K562 (cell line): Measurements from ENCODE around the gene CTPS1. TPM values are rescaled to one million over a fixed set of nuclear protein-coding genes. Genes with fewer than 3 reads are reported as not detected.

ENCODE experiments used
- FOXP4 ChIP-seq: sonication (generic); formaldehyde crosslinking; IDR thresholded peaks from 2 replicates; pipeline ENCODE4 v1.8.0; 2022; ENCODE audit warnings: mild to moderate bottlenecking, missing genetic modification reagents, borderline replicate concordance
- KLF13 ChIP-seq: fragments of 450-650 bp; IDR thresholded peaks from 2 replicates; pipeline ENCODE4 v1.6.1; 2016; ENCODE audit warnings: missing genetic modification characterization, low read depth, mild to moderate bottlenecking, missing compliant biosample characterization, moderate library complexity, borderline replicate concordance
- MAX ChIP-seq: sonication (generic); formaldehyde crosslinking; IDR thresholded peaks from 2 replicates; pipeline ENCODE4 v1.9.0; 2022; ENCODE audit warnings: mild to moderate bottlenecking, missing genetic modification reagents
- NBN ChIP-seq: fragments of 450-650 bp; IDR thresholded peaks from 2 replicates; pipeline ENCODE4 v1.6.1; 2016; ENCODE audit warnings: low read depth, mild to moderate bottlenecking
- NR2C1 ChIP-seq, 2 experiments: fragments of 450-650 bp; IDR thresholded peaks; 2 replicates each; pipeline ENCODE4 v1.6.1; 2017; ENCODE audit warnings: mild to moderate bottlenecking in 2 of 2, antibody characterized with exemption in 1 of 2, inconsistent platforms in 1 of 2, missing compliant biosample characterization in 1 of 2, missing genetic modification characterization in 1 of 2
- PHF8 ChIP-seq: fragments of 200-600 bp; sonication (generic); IDR thresholded peaks from 2 replicates; pipeline ENCODE4 v1.6.1; 2012; ENCODE audit warnings: mixed run types, mild to moderate bottlenecking, inconsistent platforms, low read length, moderate library complexity, borderline replicate concordance
- RCOR1 ChIP-seq, 2 experiments: IDR thresholded peaks; 2 replicates each; pipeline ENCODE4 v1.6.1; 2012; ENCODE audit warnings: low read depth in 2 of 2, low read length in 2 of 2, borderline replicate concordance in 1 of 2, improper control_type of control experiment in 1 of 2
- ZNF518B ChIP-seq: fragments of 250-450 bp; sonication (Bioruptor Pico); IDR thresholded peaks from 2 replicates; pipeline ENCODE4 v1.5.0; 2021; ENCODE audit warnings: mild to moderate bottlenecking, moderate library complexity
- ZNF668 ChIP-seq: fragments of 250-450 bp; sonication (Bioruptor Pico); IDR thresholded peaks from 2 replicates; pipeline ENCODE4 v1.8.0; 2022; ENCODE audit warnings: mild to moderate bottlenecking, inconsistent platforms
- ZNF766 ChIP-seq: fragments of 200-800 bp; sonication (Bioruptor generic); conservative IDR thresholded peaks from 2 replicates; pipeline ENCODE4 v1.6.1; 2016; ENCODE audit warnings: missing genetic modification characterization, missing compliant biosample characterization
- polyA plus RNA-seq, 8 experiments: library from polyadenylated mRNA; depleted of rRNA in 4 of 8; stranded (reverse) in 5 of 8; unstranded in 3 of 8; fragments of >200 nt; fragmentation: Nextera tagmentation in 2 of 8; fragmentation: Illumina TruSeq in 1 of 8; extraction: Ambion mirVana in 2 of 8; extraction: Trizol in 1 of 8; gene quantifications; 2 replicates each; pipeline versions ENCODE4 v1.2.1 to v1.2.3, GENCODE V29; 2011 to 2014; ENCODE audit warnings: inconsistent platforms in 1 of 8, missing spikeins in 1 of 8
- total RNA-seq, 7 experiments: library from RNA; depleted of rRNA in 6 of 7; stranded (reverse); fragments of >200 nt in 6 of 7; fragmentation: Illumina TruSeq in 2 of 7; extraction: Trizol in 2 of 7; gene quantifications; 2 replicates each; pipeline versions ENCODE4 v1.2.1 to v1.2.3, GENCODE V29; 2011 to 2021; ENCODE audit warnings: low replicate concordance in 1 of 7
- TF ChIP-seq, protein P1 (sequence below), 2 experiments: IDR thresholded peaks; 2 replicates each; pipeline ENCODE4 v1.6.1; 2012; ENCODE audit warnings: improper control_type of control experiment in 2 of 2, low read depth in 2 of 2, low read length in 2 of 2, borderline replicate concordance in 1 of 2
- TF ChIP-seq, protein P2 (sequence below), 2 experiments: fragments of 450-650 bp; conservative IDR thresholded peaks; 2 replicates each; pipeline ENCODE4 v1.6.1; 2017; ENCODE audit warnings: mild to moderate bottlenecking in 2 of 2, moderate library complexity in 2 of 2

The CTPS1 gene
- total and polyA plus RNA-seq, 9 of the 15 experiments (the other 6 are each of a cell fraction or from before 2014, with no cell fraction given): 44.4 to 164 (median 87.7) TPM

DNA sequence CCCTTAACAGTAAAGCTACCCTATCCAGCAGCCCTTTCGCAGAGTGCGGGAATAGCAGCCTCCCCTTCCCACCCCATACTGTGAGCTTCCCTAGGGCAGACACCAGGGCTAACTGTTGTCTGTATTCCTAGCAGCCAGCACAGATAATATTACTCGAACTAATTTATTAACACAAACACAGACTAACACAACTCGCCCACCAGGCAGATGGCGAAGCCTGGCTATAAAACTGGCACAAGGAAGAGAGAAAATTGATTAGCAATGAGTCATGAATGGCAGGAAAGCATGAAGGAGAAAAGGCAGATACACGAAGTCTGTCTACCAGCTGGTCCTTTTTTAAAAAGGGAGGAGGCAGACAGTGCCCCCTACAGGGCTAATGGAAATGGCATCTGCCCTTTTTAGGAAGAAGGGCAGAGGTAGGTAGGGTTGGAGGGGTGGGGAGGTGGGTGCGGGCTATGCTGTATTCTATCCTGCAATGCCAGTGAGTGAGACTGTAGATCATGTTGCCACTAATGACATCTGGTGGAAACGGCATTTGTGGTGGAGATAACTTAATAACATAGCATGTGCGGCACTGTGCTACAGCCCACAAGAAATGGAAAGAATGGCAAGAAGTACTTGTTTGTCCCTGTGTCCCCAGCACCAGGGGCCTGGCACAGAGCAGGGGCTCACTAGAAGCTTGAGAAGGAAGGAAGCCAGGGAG is 30.6 kb upstream of the CTPS1 start (continued):
- TF ChIP-seq, protein P1, sequence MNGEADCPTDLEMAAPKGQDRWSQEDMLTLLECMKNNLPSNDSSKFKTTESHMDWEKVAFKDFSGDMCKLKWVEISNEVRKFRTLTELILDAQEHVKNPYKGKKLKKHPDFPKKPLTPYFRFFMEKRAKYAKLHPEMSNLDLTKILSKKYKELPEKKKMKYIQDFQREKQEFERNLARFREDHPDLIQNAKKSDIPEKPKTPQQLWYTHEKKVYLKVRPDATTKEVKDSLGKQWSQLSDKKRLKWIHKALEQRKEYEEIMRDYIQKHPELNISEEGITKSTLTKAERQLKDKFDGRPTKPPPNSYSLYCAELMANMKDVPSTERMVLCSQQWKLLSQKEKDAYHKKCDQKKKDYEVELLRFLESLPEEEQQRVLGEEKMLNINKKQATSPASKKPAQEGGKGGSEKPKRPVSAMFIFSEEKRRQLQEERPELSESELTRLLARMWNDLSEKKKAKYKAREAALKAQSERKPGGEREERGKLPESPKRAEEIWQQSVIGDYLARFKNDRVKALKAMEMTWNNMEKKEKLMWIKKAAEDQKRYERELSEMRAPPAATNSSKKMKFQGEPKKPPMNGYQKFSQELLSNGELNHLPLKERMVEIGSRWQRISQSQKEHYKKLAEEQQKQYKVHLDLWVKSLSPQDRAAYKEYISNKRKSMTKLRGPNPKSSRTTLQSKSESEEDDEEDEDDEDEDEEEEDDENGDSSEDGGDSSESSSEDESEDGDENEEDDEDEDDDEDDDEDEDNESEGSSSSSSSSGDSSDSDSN (IDR thresholded peaks at IDR 0.05; ENCODE audit: borderline replicate concordance in 1 of 2, low read depth in 2 of 2, low read length in 2 of 2): 0 out of 4 replicates have a peak, but pooled peaks of 1 of the 2 experiments have one; percentile 34
- no peak for TF ChIP-seq ZNF518B (CRISPR knock-in tag)
- TF ChIP-seq KLF13 (tag): peak; percentile 35; the same call in 1 of the 2 replicates
- TF ChIP-seq NBN: 0 out of 2 replicates have a peak, but pooled peaks have one; percentile 66
- TF ChIP-seq FOXP4 (CRISPR knock-in tag): no peak
- TF ChIP-seq, protein P2, sequence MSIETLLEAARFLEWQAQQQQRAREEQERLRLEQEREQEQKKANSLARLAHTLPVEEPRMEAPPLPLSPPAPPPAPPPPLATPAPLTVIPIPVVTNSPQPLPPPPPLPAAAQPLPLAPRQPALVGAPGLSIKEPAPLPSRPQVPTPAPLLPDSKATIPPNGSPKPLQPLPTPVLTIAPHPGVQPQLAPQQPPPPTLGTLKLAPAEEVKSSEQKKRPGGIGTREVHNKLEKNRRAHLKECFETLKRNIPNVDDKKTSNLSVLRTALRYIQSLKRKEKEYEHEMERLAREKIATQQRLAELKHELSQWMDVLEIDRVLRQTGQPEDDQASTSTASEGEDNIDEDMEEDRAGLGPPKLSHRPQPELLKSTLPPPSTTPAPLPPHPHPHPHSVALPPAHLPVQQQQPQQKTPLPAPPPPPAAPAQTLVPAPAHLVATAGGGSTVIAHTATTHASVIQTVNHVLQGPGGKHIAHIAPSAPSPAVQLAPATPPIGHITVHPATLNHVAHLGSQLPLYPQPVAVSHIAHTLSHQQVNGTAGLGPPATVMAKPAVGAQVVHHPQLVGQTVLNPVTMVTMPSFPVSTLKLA (conservative IDR thresholded peaks at IDR 0.05): 0 out of 4 replicates have a peak, but pooled peaks of 1 of the 2 experiments have one; percentile 21
- peak in 1 of 2 experiments; percentile 66; a peak in 2 of 4 replicates for TF ChIP-seq RCOR1 (IDR thresholded peaks at IDR 0.05; ENCODE audit: borderline replicate concordance in 1 of 2, low read depth in 2 of 2, low read length in 2 of 2)
- no peak for TF ChIP-seq MAX (CRISPR knock-in tag)
- TF ChIP-seq NR2C1 (IDR thresholded peaks at IDR 0.05): no peak; the same call in 1 of the 2 replicates
- 0 out of 2 replicates have a peak, but pooled peaks have one; percentile 26 for TF ChIP-seq NR2C1 (tag; IDR thresholded peaks at IDR 0.05)
- 0 out of 2 replicates have a peak, but pooled peaks have one; percentile 33 for TF ChIP-seq ZNF766 (CRISPR knock-in tag)
- TF ChIP-seq ZNF668 (CRISPR knock-in tag): peak; percentile 22; the same call in 1 of the 2 replicates
- TF ChIP-seq PHF8: no peak
